GM12873 (cell line): Measurements from ENCODE around the gene USP3.

Experiments
- TF ChIP-seq, protein P1 (sequence below): IDR thresholded peaks from 2 replicates; pipeline ENCODE4 v1.5.1; 2012; ENCODE audit warnings: low read depth, mild to moderate bottlenecking, moderate library complexity, low read length, control low read depth; ENCODE audit not compliant: insufficient read depth; ENCODE audit errors: missing control alignments

USP3 gene

DNA sequence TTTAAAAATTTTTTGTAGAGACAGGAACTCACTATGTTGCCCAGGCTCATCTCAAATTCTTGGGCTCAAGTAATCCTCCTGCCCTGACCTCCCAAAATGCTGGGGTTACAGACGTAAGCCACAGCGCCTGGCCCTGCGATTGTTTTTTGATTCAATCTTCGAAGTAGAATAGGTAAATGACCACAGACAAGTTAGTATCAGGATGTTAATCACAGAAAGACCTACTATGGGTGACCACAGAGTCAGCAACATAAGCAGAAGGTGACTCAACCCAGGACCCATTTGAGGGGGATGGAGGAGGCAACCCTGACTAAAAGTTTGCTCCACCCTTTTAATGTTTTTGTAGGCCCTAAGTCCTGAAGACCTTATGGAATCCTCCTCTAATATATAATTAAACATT lies 10.0 kb upstream of the USP3 start:
- TF ChIP-seq, protein P1, sequence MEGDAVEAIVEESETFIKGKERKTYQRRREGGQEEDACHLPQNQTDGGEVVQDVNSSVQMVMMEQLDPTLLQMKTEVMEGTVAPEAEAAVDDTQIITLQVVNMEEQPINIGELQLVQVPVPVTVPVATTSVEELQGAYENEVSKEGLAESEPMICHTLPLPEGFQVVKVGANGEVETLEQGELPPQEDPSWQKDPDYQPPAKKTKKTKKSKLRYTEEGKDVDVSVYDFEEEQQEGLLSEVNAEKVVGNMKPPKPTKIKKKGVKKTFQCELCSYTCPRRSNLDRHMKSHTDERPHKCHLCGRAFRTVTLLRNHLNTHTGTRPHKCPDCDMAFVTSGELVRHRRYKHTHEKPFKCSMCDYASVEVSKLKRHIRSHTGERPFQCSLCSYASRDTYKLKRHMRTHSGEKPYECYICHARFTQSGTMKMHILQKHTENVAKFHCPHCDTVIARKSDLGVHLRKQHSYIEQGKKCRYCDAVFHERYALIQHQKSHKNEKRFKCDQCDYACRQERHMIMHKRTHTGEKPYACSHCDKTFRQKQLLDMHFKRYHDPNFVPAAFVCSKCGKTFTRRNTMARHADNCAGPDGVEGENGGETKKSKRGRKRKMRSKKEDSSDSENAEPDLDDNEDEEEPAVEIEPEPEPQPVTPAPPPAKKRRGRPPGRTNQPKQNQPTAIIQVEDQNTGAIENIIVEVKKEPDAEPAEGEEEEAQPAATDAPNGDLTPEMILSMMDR = no peak

DNA sequence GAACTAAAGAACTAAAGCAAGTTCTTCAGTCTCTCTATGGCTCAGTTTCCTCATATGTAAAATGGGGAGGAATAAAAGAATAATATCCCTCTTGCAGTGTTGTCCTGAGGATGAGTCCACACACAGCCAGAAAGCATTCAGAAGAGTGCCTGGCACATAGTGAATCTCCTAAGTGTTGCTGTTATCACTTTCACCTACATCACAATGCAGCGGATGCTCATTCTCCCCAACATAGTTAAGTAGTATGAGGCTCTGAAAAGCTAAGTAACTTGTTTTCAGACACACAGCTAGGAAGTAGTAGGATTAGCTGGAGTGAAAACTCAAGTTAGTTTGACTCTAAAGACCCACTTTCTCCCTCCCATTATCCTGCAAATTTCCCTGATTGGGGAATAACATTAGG lies 9.1 kb upstream of the USP3 start:
- TF ChIP-seq, protein P1 = no peak

DNA sequence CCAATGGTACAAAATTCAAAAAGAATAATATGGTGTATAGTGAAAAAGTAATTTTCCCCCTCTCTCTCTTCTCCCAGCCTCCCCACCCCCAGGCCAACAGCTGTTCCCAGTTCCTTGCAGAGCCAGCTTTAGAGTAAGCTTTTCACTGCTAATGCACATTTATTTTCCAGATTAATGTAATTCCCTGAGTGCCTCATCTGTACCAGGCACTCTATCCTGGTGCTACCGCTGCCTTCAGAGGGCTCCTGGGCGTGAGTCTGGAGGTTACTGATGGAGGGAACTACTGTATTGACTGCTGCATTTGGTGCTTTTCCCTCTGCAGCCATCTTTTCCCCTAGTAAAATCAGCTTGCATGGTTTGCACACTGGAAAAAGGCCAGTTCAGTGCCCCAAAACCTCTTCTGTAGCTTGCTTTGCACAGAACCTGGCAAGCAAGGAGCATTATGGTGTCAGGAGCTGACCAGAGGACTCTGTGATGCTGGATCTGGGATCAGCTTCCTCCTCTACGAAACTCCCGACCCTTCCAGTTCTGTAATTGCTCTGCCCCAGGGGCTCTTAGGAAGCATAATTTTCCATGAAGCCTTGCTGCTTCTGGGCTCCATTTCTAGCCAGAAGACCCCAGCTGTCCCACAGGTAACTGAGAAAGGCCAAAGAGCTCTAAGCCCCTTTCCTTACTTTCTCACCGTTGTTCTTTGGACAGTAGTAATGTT lies 8.5 kb upstream of the USP3 start:
- TF ChIP-seq, protein P1 = no peak

DNA sequence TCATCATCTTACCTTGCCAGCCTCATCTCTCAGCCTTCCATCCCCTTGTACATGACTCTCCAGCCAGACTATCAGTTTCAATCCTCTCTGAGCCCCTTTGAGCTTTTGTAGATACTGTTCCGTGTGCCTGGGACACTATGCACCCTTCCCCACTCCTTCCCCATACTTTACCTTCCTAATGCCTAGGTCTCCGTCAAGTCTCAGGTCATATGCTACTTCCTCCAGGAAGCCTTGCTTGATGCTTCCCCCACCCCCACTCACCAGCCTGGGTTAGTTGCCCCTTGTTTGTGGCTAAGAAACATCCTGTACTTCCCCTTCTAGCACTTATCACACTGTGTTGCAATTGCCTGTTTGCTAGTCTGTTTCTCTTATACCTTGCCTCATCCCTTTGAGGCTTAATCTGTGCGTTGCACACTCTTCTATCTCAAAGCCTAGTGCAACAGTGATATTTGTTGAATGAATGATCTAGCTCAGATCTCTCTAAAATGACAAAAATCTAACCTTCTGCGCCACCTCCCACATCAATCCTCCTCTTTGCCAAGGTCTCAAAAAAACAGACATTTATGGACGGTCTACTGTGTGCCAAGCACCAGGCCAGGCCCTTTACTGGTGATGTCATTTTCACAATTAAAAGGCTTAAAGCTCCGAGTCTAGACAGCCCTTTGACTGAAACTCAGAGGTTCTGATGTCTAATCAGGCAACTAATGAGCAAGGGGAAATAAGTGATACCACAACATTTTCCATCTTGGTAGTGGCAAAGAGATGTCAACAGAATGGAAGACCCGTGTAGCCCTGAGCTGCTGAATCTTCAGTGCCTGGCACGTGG lies 6.5 kb upstream of the USP3 start:
- TF ChIP-seq, protein P1 = no peak

DNA sequence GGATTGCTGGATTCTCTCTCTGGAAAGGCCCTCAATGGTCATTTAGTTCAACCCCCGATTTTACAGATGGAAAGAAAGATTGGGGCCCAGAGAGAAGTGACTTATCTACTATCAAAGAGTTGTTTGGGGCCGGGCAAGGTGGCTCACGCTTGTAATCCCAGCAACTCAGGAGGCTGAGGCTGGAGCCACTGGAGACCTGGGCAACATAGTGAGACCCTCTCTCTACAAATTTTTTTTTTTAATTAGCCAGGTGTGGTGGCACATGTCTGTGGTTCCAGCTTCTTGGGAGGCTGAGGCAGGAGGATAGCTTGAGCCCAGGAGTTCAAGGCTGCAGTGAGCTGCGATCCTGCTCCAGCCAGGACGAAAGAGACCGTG lies 5.2 kb upstream of the USP3 start:
- TF ChIP-seq, protein P1 = no peak

DNA sequence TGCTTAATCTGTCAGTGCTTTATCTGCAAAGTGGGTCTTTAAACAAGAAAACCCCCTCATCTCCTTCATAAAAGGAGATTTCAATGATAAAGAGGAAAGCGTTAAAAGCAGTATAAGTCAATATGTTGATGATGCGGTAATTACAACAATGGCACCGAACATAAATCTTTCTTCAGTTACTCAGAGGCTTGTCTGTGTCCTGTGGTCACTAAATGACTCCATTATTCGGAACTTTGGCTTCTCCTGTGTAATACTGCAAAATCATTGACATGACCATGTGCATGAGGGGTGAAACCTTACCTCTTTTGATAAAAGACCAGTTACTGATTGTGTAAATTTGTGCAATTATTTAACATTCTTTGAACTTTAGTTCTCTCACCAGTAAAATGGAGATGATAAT lies 4.8 kb upstream of the USP3 start:
- TF ChIP-seq, protein P1 = no peak

DNA sequence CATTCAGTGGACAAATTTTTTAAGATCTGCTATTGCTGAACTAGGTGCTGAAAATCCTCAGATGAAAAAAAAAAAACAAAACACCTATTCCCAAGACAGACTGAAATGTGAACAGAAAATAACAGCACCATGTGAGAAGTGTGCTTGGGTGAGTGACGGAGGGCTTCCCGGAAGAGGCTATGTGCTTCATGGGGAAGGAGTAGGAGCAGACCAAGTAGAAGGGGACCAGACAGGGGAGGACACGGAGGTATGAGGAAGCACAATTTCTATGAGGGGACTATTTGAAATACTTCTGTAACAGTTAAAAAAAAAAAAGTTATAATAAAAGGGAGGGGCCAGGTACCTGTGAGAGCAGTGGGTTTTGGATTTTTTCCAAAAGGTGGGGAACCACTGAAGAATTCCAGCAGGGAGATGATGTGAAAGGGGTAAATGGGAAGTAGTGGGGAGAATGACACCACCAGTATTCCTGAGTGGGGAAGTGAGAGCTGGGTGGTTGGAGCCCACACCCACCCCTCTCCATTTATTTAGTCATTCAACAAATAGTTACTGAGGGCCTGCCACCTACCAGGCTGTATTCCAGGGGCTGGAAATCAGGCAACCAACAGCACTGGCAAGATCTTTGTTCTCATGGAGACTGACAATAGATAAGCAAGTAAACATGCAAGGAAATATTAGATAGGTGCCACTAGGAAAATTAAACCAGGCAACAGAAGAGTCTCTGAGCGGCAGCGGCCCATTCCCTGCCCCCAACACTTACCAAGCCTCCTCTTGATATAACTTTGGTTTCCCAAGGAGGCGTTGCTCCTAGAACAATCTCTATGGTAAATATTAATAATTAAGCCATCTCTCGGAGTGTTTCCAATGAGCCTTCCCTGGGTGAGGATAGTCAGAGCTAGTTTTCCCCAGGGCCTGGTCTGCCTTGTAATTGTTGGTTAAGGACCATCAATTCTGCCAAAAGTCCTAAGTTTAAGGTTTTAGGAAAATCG lies 3.8 kb upstream of the USP3 start:
- TF ChIP-seq, protein P1 = no peak
